AG04449 (cell line): Measurements from ENCODE around the gene NPAS4.
"Not testable (repeated sequence)": the region's sequence is repeated elsewhere in the genome, so short reads cannot be mapped to it uniquely, and the experiment has no call there.

Experiments
- CTCF ChIA-PET: fragments of 350-600 bp; formaldehyde crosslinking; extraction: SDS; loops from one replicate; lab custom pipeline; 2021; ENCODE audit warnings: antibody characterized with exemption; lab: Yijun Ruan, JAX
- POLR2A ChIA-PET: fragments of 400-600, 350-600 bp; formaldehyde crosslinking; extraction: SDS; loops from one replicate; lab custom pipeline; 2020; ENCODE audit warnings: antibody characterized with exemption, inconsistent platforms; lab: Yijun Ruan, JAX
- DNase-seq: peaks from one replicate; pipeline ENCODE4 v3.0.0-alpha.2; 2010; ENCODE audit warnings: low read depth, low spot score
- H3K4me3 ChIP-seq: 2 replicates; pipeline ENCODE4 v1.5.1; 2011; ENCODE audit warnings: low read depth, mild to moderate bottlenecking, control low read depth, low read length
- TF ChIP-seq, protein P1 (sequence below): IDR thresholded peaks from one replicate; pipeline ENCODE4 v1.5.1; 2011; ENCODE audit warnings: mild to moderate bottlenecking, moderate library complexity, low read length, control low read depth, inconsistent platforms; ENCODE audit not compliant: insufficient read depth; ENCODE audit errors: missing control alignments

The NPAS4 gene

GRCh38 chr11:66432597-66432996 is 11.8 kb downstream of the NPAS4 start:
- POLR2A ChIA-PET: no interaction called here
- TF ChIP-seq, protein P1, sequence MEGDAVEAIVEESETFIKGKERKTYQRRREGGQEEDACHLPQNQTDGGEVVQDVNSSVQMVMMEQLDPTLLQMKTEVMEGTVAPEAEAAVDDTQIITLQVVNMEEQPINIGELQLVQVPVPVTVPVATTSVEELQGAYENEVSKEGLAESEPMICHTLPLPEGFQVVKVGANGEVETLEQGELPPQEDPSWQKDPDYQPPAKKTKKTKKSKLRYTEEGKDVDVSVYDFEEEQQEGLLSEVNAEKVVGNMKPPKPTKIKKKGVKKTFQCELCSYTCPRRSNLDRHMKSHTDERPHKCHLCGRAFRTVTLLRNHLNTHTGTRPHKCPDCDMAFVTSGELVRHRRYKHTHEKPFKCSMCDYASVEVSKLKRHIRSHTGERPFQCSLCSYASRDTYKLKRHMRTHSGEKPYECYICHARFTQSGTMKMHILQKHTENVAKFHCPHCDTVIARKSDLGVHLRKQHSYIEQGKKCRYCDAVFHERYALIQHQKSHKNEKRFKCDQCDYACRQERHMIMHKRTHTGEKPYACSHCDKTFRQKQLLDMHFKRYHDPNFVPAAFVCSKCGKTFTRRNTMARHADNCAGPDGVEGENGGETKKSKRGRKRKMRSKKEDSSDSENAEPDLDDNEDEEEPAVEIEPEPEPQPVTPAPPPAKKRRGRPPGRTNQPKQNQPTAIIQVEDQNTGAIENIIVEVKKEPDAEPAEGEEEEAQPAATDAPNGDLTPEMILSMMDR: no peak
- CTCF ChIA-PET: interaction anchor here (0.6 to 24.8 kb wide), 4 partner anchors 26 to 246 kb away, joined by 3 to 1169 read pairs (median 6); partner anchors contain the start of gene NPAS4
- DNase-seq: no peak
- H3K4me3 ChIP-seq: no peak overlapping the region

GRCh38 chr11:66437979-66438503 is 17.2 kb downstream of the NPAS4 start:
- DNase-seq: no peak
- peak overlapping the region; percentile 85 for H3K4me3 ChIP-seq
- POLR2A ChIA-PET: interaction anchor here (1.3 to 1.4 kb wide), 2 partner anchors 16 to 29 kb away, joined by 6 to 9 read pairs; partner anchors contain the start of gene PELI3
- TF ChIP-seq, protein P1: no peak
- CTCF ChIA-PET: interaction anchor here (0.8 to 24.8 kb wide), 25 partner anchors 7 to 242 kb away, joined by 3 to 1169 read pairs (median 9); partner anchors contain the start of genes BRMS1, CD248, NPAS4 and RBM4B

GRCh38 chr11:66438504-66439466 is 17.9 kb downstream of the NPAS4 start, which contains the start of gene MRPL11:
MRPL11 (minus strand) TSS chr11:66438848; CDS start chr11:66438754, 94 bp downstream.
- TF ChIP-seq, protein P1: peak; percentile 79
- DNase-seq: peak; percentile 67
- H3K4me3 ChIP-seq: peak within 1 kb of the TSS; percentile 85
- ChIA-PET CTCF (interaction anchor here (0.5 to 2.9 kb wide), 40 partner anchors 8 to 261 kb away, joined by 3 to 53 read pairs (median 6); partner anchors contain the start of genes BRMS1, CD248, NPAS4 and PELI3), POLR2A (interaction anchor here (0.5 to 1.4 kb wide), 5 partner anchors 9 to 1179 kb away, joined by 3 to 9 read pairs (median 5); partner anchors contain the start of gene PELI3)

DNA sequence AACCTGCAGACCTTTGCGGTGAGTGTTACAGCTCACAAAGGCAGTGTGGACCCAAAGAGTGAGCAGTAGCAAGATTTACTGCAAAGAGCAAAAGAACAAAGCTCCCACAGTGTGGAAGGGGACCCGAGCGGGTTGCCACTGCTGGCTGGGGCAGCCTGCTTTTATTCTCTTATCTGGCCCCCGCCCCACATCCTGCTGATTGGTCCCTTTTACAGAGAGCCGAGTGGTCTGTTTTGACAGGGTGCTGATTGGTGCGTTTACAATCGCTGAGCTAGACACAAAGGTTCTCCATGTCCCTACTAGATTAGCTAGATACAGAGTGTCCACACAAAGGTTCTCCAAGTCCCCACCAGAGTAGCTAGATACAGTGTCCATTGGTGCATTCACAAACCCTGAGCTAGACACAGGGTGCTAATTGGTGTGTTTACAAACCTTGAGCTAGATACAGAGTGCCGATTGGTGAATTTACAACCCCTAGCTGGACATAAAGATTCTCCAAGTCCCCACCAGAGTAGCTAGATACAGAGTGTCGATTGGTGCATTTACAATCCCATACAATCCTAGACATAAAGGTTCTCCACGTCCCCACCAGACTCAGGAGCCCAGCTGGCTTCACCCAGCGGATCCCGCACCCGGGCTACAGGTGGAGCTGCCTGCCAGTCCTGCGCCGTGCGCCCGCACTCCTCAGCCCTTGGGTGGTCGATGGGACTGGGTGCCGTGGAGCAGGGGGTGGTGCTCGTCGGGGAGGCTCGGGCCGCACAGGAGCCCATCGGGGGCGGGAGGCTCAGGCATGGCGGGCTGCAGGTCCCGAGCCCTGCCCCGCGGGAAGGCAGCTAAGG is 19.5 kb downstream of the NPAS4 start:
- H3K4me3 ChIP-seq, DNase-seq, POLR2A ChIA-PET: not testable (repeated sequence)
- CTCF ChIA-PET: interaction anchor here (0.9 to 2.9 kb wide), 8 partner anchors 23 to 238 kb away, joined by 3 to 26 read pairs (median 10); no protein-coding TSS in a partner anchor

GRCh38 chr11:66440940-66441282 is 20.1 kb downstream of the NPAS4 start:
- H3K4me3 ChIP-seq, DNase-seq, POLR2A ChIA-PET: not testable (repeated sequence)
- CTCF ChIA-PET: interaction anchor here (0.9 to 2.1 kb wide), 4 partner anchors 29 to 238 kb away, joined by 4 to 13 read pairs (median 8); no protein-coding TSS in a partner anchor

DNA sequence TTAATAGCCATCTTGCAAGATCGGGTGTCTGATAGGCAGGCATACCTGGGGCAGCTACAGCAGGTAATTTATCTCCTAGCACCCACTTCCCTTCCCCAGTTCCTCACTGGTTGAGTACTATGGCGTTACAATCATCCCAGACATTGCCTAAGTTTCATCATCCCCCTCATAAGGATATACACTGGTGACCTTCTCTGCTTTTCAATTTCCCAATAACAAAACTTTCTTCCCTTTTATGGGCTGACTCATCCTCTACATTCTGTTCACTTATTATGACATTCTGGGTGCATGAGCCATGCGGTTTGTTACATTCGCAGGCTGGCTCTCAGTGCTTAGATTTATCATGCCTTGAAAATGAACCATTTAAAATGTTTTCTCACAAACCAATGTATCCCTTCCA is 22.8 kb downstream of the NPAS4 start:
- POLR2A ChIA-PET: no interaction called here
- TF ChIP-seq, protein P1: no peak
- H3K4me3 ChIP-seq: no peak overlapping the region
- DNase-seq: peak; percentile 75
- CTCF ChIA-PET: interaction anchor here (1.2 to 1.4 kb wide), 3 partner anchors 13 to 57 kb away, joined by 4 to 5 read pairs (median 4); no protein-coding TSS in a partner anchor
